Colonic mucosa (tissue), 4 donors: Measurements from ENCODE around the gene CPNE1. TPM values are rescaled to one million over a fixed set of nuclear protein-coding genes. Genes with fewer than 3 reads are reported as not detected.

Experiments
- DNase-seq: peaks from one replicate; pipeline ENCODE4 v3.0.0-alpha.2; 2020
- H3K27ac ChIP-seq: fragments of 200-600 bp; one replicate; pipeline ENCODE4 v1.8.0; 2021
- H3K27me3 ChIP-seq: fragments of 200-600 bp; one replicate; pipeline ENCODE4 v1.8.0; 2021
- H3K36me3 ChIP-seq: fragments of 200-600 bp; one replicate; pipeline ENCODE4 v1.8.0; 2021
- H3K4me1 ChIP-seq: fragments of 200-600 bp; one replicate; pipeline ENCODE4 v1.8.0; 2021; ENCODE audit warnings: mild to moderate bottlenecking
- H3K4me3 ChIP-seq: fragments of 200-600 bp; one replicate; pipeline ENCODE4 v1.8.0; 2021
- H3K9ac ChIP-seq, 2 donors: one replicate each; pipeline ENCODE4 v1.7.0; 2013; ENCODE audit warnings: control low read depth in 2 of 2, low read depth in 2 of 2, low read length in 2 of 2
- H3K9me3 ChIP-seq: fragments of 200-600 bp; one replicate; pipeline ENCODE4 v1.8.0; 2021
- intact Hi-C: fragments of 100-400 bp; cut with DNase I; formaldehyde crosslinking; loops from one replicate; pipeline ENCODE4 v1.14.1; 2022
- total RNA-seq, 2 donors: library from RNA; stranded (reverse); fragmentation: NEBNext Ultra II Directional in 1 of 2; extraction: Animal tissue kit (Norgen Biotek cat#: 25700) in 1 of 2; gene quantifications; one replicate each; pipeline ENCODE4 v1.2.1, GENCODE V29; 2021
- TF ChIP-seq, protein P1 (sequence below): fragments of 200-600 bp; IDR thresholded peaks from one replicate; pipeline ENCODE4 v1.8.0; 2022; ENCODE audit warnings: antibody characterized with exemption, mild to moderate bottlenecking
- donor health status: healthy.
- donor health status: DM: no; HTN: no; CAD: no.
- donor health status: DM: no; HTN: no; CAD: no.

CPNE1 gene
- total RNA-seq, 2 donors from 2014 or later = 137 to 152 TPM

DNA sequence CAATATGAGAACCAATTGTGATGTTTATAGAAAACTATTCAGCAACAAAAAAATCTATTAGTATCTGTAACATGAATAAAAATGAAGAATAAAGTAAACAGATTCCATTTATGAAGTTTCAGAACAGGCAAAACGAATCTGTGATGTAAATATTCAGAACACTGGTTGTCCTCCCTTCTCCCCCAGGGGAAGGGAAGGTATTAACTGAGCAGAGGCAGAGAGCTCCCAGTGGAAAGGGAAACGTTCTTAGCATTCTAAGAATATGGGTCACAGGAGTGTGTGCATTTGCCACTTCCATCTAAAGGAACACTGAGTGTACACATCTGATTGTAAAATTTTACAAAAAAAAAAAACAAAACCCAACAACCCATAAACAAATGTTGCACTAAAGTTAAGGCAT, 25.9 kb downstream of the CPNE1 start:
- DNase-seq = no peak
- H3K9me3 ChIP-seq = no peaks in the 10 kb centered on the region
- H3K27ac ChIP-seq = no peak overlapping the region
- no peaks in the 10 kb centered on the region for H3K36me3 ChIP-seq
- H3K27me3 ChIP-seq = no peaks in the 10 kb centered on the region
- intact Hi-C loops = no loop called here
- no peaks in the 10 kb centered on the region for H3K4me1 ChIP-seq
- no peak overlapping the region for H3K4me3 ChIP-seq
- H3K9ac ChIP-seq = no peak overlapping the region
- TF ChIP-seq, protein P1, sequence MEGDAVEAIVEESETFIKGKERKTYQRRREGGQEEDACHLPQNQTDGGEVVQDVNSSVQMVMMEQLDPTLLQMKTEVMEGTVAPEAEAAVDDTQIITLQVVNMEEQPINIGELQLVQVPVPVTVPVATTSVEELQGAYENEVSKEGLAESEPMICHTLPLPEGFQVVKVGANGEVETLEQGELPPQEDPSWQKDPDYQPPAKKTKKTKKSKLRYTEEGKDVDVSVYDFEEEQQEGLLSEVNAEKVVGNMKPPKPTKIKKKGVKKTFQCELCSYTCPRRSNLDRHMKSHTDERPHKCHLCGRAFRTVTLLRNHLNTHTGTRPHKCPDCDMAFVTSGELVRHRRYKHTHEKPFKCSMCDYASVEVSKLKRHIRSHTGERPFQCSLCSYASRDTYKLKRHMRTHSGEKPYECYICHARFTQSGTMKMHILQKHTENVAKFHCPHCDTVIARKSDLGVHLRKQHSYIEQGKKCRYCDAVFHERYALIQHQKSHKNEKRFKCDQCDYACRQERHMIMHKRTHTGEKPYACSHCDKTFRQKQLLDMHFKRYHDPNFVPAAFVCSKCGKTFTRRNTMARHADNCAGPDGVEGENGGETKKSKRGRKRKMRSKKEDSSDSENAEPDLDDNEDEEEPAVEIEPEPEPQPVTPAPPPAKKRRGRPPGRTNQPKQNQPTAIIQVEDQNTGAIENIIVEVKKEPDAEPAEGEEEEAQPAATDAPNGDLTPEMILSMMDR = no peak

DNA sequence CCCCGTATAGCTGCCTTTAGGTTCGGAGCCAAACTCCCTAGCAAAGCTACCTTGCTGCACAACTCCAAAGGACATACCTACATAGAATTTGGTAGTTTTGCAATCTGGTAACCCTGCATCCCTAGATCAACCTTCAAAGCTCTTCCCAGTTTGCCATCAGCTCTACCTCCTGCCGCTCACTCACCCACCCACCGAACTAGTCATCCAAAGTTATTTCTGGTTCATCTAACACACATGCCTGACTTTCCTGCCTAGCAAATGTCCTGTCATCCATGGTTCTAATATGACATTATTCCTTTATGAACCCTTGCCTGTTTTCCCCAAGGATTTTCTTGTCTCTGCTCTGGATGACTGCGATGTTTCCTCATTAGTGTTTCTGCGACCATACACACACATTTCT, 27.4 kb downstream of the CPNE1 start:
- Histone ChIP-seq H3K36me3 (no peaks in the 10 kb centered on the region), H3K9ac (no peak overlapping the region), H3K9me3 (no peaks in the 10 kb centered on the region), H3K27ac (no peak overlapping the region), H3K4me3 (no peak overlapping the region), H3K27me3 (no peaks in the 10 kb centered on the region), H3K4me1 (no peaks in the 10 kb centered on the region)
- TF ChIP-seq, protein P1 = no peak
- DNase-seq = no peak
- intact Hi-C loops = no loop called here

DNA sequence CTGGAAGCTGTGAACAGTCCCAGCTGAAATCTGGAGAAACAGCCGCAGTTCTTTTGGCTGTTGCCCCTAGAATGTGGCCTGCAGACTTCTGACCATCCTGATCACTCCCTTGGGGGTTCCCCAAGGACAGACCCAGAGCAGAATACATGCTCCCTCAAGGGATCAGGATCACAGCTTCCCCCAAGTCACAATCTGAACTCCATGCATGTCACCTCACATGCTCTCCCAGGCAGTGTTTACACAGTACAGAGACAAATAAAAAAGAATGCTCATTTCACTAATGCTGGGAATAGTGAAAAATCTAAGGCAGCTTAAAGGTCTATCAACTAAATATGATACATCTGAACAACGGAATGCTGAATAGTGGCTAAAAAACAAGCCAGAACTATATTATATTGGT, 28.6 kb downstream of the CPNE1 start:
- H3K27me3 ChIP-seq = no peaks in the 10 kb centered on the region

DNA sequence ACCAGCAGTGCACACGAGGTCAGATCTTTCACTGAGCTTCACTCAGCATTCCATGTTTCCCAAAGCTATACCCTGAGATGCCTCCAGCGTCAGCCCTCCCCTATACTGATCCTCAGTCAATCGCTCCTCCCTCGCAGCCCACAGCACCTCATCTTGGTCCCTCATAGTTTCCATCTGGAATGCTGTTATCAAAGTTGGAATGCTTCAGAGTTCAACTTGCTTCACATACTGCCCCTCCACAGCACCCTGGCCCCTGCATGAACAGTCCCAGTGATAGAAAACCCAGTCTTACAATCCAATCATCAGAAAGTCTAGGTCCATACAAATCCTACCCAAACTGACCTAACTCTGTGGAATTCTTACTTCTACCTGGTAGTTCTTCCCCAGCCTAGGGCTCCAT, 29.0 kb downstream of the CPNE1 start:
- no peak for DNase-seq
- Histone ChIP-seq H3K9ac (no peak overlapping the region), H3K4me3 (no peak overlapping the region), H3K4me1 (no peaks in the 10 kb centered on the region), H3K36me3 (peaks cover 8% of the 10 kb centered on the region), H3K27ac (no peak overlapping the region), H3K27me3 (no peaks in the 10 kb centered on the region), H3K9me3 (no peaks in the 10 kb centered on the region)
- intact Hi-C loops = no loop called here
- TF ChIP-seq, protein P1 = no peak

More for the DNA sequence above, 28.6 kb downstream of the CPNE1 start:
- DNase-seq = no peak
- no peak overlapping the region for H3K9ac ChIP-seq
- H3K4me3 ChIP-seq = no peak overlapping the region
- no peak overlapping the region for H3K27ac ChIP-seq
- H3K4me1 ChIP-seq = no peaks in the 10 kb centered on the region
- no peaks in the 10 kb centered on the region for H3K9me3 ChIP-seq
- intact Hi-C loops = no loop called here
- peaks cover 4% of the 10 kb centered on the region for H3K36me3 ChIP-seq
- TF ChIP-seq, protein P1 = no peak

DNA sequence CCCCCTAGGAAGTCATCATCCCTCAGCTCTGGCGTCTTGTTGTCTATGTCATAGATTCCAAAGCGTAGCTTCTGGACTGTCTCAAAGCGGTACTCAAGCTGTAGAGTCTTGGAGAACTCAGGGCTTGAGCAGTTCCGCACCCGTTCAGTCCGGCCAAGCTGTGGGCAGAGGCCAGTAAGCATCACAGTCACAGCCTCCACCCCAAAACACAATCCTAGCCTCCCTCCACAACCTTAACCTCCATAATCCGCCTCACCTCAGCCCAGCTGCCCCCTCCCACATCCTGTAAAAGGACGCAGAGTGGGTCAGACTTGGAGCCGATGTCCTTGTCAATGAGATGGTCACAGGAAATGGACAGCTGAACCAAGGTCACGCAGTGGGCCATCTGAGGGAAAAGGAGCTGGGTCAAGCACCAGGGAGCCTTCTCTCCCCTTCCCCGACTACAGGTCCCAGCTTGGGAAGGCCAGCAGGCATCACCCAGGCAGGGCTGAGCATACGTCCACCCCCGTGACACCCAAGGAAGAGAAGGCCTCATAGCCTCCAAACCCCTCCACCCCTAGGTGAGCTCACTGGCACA, 32.1 kb downstream of the CPNE1 start:
- H3K9me3 ChIP-seq = no peaks in the 10 kb centered on the region
- no peak overlapping the region for H3K27ac ChIP-seq
- no peak overlapping the region for H3K4me3 ChIP-seq
- intact Hi-C loops = no loop called here
- H3K4me1 ChIP-seq = no peaks in the 10 kb centered on the region
- no peaks in the 10 kb centered on the region for H3K27me3 ChIP-seq
- DNase-seq = no peak
- no peak overlapping the region for H3K9ac ChIP-seq
- H3K36me3 ChIP-seq = peaks cover 9% of the 10 kb centered on the region
- TF ChIP-seq, protein P1 = no peak
